Endothelial cell of umbilical vein (primary cell): ENCODE measurements around the gene DNTT. TPM values are rescaled to one million over a fixed set of nuclear protein-coding genes. Genes with fewer than 3 reads are reported as not detected.

Experiments
- BruUV-seq: library from RNA; stranded (reverse); fragments of 400-500 nt; replicated peaks from 2 replicates; lab custom pipeline; 2021; lab: Mats Ljungman, UMichigan
- CTCF ChIA-PET: fragments of 300-600, 350-600 bp; sonication (Branson Sonifier 250); formaldehyde crosslinking; loops from one replicate; lab custom pipeline; 2021; ENCODE audit warnings: antibody characterized with exemption, inconsistent platforms; lab: Charles Lee
- POLR2A ChIA-PET: fragments of 300-600, 350-600 bp; sonication (Branson Sonifier 250); formaldehyde crosslinking; loops from one replicate; lab custom pipeline; 2021; ENCODE audit warnings: antibody characterized with exemption, inconsistent platforms; lab: Charles Lee
- DNase-seq: peaks from one replicate; pipeline ENCODE4 v3.0.0-alpha.2; 2011; ENCODE audit warnings: low read depth, low spot score
- FAIRE-seq: peaks from 2 replicates; lab custom pipeline; 2011; peaks lifted over from hg19 to GRCh38; lab: Jason Lieb, UNC
- H2AFZ ChIP-seq: 2 replicates; pipeline ENCODE4 v1.6.0; 2012; ENCODE audit warnings: low read depth, low read length, control low read depth, inconsistent platforms
- H3K27ac ChIP-seq: 2 replicates; pipeline ENCODE4 v1.5.1; 2011; ENCODE audit warnings: low read depth, mild to moderate bottlenecking, control low read depth, low read length, moderate library complexity; ENCODE audit not compliant: insufficient read depth
- H3K27me3 ChIP-seq, 2 experiments: 2 replicates each; pipeline versions ENCODE4 v1.6.0 to v1.6.1; 2011; ENCODE audit warnings: low read length in 2 of 2, mixed read lengths in 1 of 2; ENCODE audit not compliant: control insufficient read depth in 2 of 2, insufficient read depth in 2 of 2
- H3K36me3 ChIP-seq, 2 experiments: 2 replicates in 1 of 2; 3 replicates in 1 of 2; pipeline ENCODE4 v1.5.1; 2011; ENCODE audit warnings: low read length in 2 of 2, mild to moderate bottlenecking in 1 of 2, moderate library complexity in 1 of 2; ENCODE audit not compliant: control insufficient read depth in 2 of 2, insufficient read depth in 2 of 2; ENCODE audit errors: extremely low read depth in 1 of 2
- H3K4me1 ChIP-seq: 3 replicates; pipeline ENCODE4 v1.5.1; 2011; ENCODE audit warnings: mild to moderate bottlenecking, low read length; ENCODE audit not compliant: control insufficient read depth, insufficient read depth; ENCODE audit errors: extremely low read depth
- H3K4me2 ChIP-seq: 2 replicates; pipeline ENCODE4 v1.6.1; 2011; ENCODE audit warnings: low read length, control low read depth, mixed read lengths; ENCODE audit not compliant: insufficient read depth
- H3K4me3 ChIP-seq, 3 experiments: fragments of 200-600 bp in 1 of 3; sonication (generic), shearing (Covaris generic) in 1 of 3; replicated peaks in 1 of 3; 2 replicates each; pipeline ENCODE4 v1.5.1; 2011 to 2016; ENCODE audit warnings: control low read depth in 3 of 3, low read length in 3 of 3, mild to moderate bottlenecking in 2 of 3, inconsistent platforms in 1 of 3, low read depth in 1 of 3, moderate library complexity in 1 of 3; ENCODE audit not compliant: insufficient read depth in 1 of 3
- H3K79me2 ChIP-seq: 2 replicates; pipeline ENCODE4 v1.6.0; 2012; ENCODE audit warnings: low read length, inconsistent platforms; ENCODE audit not compliant: control insufficient read depth, insufficient read depth
- H3K9ac ChIP-seq: replicated peaks from 2 replicates; pipeline ENCODE3; 2011; ENCODE audit warnings: low read length, control low read depth; ENCODE audit not compliant: insufficient read depth; ENCODE audit errors: extremely low read depth
- H3K9me1 ChIP-seq: replicated peaks from 3 replicates; pipeline ENCODE4 v1.6.0; 2011; ENCODE audit warnings: mild to moderate bottlenecking, low read length; ENCODE audit not compliant: control insufficient read depth, insufficient read depth; ENCODE audit errors: extremely low read depth
- H3K9me3 ChIP-seq: replicated peaks from 2 replicates; pipeline ENCODE4 v1.5.1; 2012; ENCODE audit warnings: low read length, inconsistent platforms; ENCODE audit not compliant: control insufficient read depth, insufficient read depth
- H4K20me1 ChIP-seq: replicated peaks from 2 replicates; pipeline ENCODE3; 2011; ENCODE audit warnings: mild to moderate bottlenecking, low read length; ENCODE audit not compliant: control insufficient read depth, insufficient read depth; ENCODE audit errors: extremely low read depth
- EZH2 ChIP-seq: IDR thresholded peaks from 2 replicates; pipeline ENCODE4 v1.6.1; 2012; ENCODE audit warnings: borderline replicate concordance, low read depth, mild to moderate bottlenecking, moderate library complexity, low read length, inconsistent platforms; ENCODE audit not compliant: severe bottlenecking
- FOS ChIP-seq: IDR thresholded peaks from 2 replicates; pipeline ENCODE4 v1.6.1; 2011; ENCODE audit warnings: mild to moderate bottlenecking, low read length, moderate library complexity, borderline replicate concordance; ENCODE audit not compliant: insufficient read depth
- GATA2 ChIP-seq: IDR thresholded peaks from 2 replicates; pipeline ENCODE4 v1.7.0; 2011; ENCODE audit warnings: low read depth, mild to moderate bottlenecking, moderate library complexity, mixed read lengths, low read length; ENCODE audit not compliant: insufficient read length, insufficient read depth
- JUN ChIP-seq: IDR thresholded peaks from 2 replicates; pipeline ENCODE4 v1.6.1; 2011; ENCODE audit warnings: borderline replicate concordance, low read depth; ENCODE audit not compliant: insufficient read length, insufficient read depth
- MYC ChIP-seq: IDR thresholded peaks from one replicate; pipeline ENCODE4 v1.6.1; 2011; ENCODE audit warnings: mild to moderate bottlenecking, low read depth, low read length
- POLR2A ChIP-seq: IDR thresholded peaks from 2 replicates; pipeline ENCODE4 v1.6.1; 2012; ENCODE audit warnings: low read depth, mild to moderate bottlenecking, control low read depth, low read length
- POLR2AphosphoS5 ChIP-seq: IDR thresholded peaks from 2 replicates; pipeline ENCODE4 v1.6.1; 2012; ENCODE audit warnings: low read depth, mild to moderate bottlenecking, control low read depth, low read length, moderate library complexity; ENCODE audit not compliant: insufficient read depth
- dilution Hi-C: fragments of 300-500 bp; cut with MboI; formaldehyde crosslinking; loops from one replicate; pipeline ENCODE4 v1.15.0; 2019; ENCODE audit warnings: low sequenced_read_pairs; ENCODE audit not compliant: extremely low pct_ligation_motif_present
- intact Hi-C: fragments of 100-400 bp; cut with micrococcal nuclease; formaldehyde crosslinking; loops from one replicate; pipeline ENCODE4 v1.10.0; 2022
- polyA plus RNA-seq, 4 experiments: library from polyadenylated mRNA; depleted of rRNA in 3 of 4; stranded (reverse) in 3 of 4; unstranded in 1 of 4; fragments of >200 nt; gene quantifications; 2 replicates each; pipeline versions ENCODE4 v1.2.1 to v1.2.3, GENCODE V29; 2011 to 2012; ENCODE audit warnings: missing spikeins in 1 of 4
- total RNA-seq: library from RNA; stranded (reverse); gene quantifications from 2 replicates; pipeline ENCODE4 v1.2.3, GENCODE V29; 2021
- TF ChIP-seq, protein P1 (sequence below): IDR thresholded peaks from 2 replicates; pipeline ENCODE4 v1.6.1; 2011; ENCODE audit not compliant: insufficient read depth, insufficient read length
- TF ChIP-seq, protein P2 (sequence below), 2 donors: IDR thresholded peaks; 1 replicate in 1 of 2; 2 replicates in 1 of 2; pipeline ENCODE4 v1.5.1; 2011; ENCODE audit warnings: low read length in 2 of 2, mild to moderate bottlenecking in 2 of 2, moderate library complexity in 2 of 2, control low read depth in 1 of 2, inconsistent platforms in 1 of 2, low read depth in 1 of 2; ENCODE audit not compliant: insufficient read depth in 1 of 2; ENCODE audit errors: extremely low read depth in 1 of 2

The DNTT gene
- total and polyA plus RNA-seq, 2 donors (not counting 3 experiments of a cell fraction or from before 2014, with no cell fraction given), result not detected

DNA sequence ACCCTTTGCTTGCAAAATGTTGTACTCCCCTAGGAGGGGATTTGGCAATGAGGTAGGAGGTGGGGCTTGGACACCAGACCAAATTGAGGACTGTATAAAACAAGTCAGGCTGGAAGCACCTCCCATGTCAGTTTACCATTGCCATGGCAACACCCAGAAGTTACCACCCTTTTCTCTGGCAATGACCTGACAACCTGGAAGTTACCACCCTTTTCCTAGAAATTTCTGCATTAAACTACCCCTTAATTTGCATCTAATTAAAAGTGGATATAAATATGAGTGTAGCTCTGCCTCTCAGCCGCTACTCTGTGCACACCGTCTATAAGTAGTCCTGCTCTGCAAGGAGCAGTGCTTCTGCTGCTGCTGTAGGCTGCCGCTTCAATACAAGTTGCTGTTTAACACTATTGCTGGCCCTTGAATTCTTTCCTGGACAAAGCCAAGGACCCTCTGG, 25.0 kb upstream of the DNTT start:
- BruUV-seq, result no TSS peak
- Histone ChIP-seq H3K9me1 (no peaks in the 10 kb centered on the region), H4K20me1 (no peaks in the 10 kb centered on the region), H3K9ac (no peak overlapping the region), H3K27ac (no peak overlapping the region), H3K4me1 (no peaks in the 10 kb centered on the region), H3K79me2 (no peaks in the 10 kb centered on the region), H3K9me3 (no peaks in the 10 kb centered on the region), H3K4me3 (no peak overlapping the region), H3K4me2 (no peak overlapping the region), H3K36me3 (no peaks in the 10 kb centered on the region), H3K27me3 (no peaks in the 10 kb centered on the region), H2AFZ (no peak overlapping the region)
- DNase-seq (no peak), FAIRE-seq (no peak)
- no peak for TF ChIP-seq JUN
- no peak for TF ChIP-seq EZH2
- no peak for TF ChIP-seq GATA2
- TF ChIP-seq POLR2AphosphoS5, result no peak
- TF ChIP-seq, protein P1, sequence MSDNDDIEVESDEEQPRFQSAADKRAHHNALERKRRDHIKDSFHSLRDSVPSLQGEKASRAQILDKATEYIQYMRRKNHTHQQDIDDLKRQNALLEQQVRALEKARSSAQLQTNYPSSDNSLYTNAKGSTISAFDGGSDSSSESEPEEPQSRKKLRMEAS, result no peak
- TF ChIP-seq, protein P2, sequence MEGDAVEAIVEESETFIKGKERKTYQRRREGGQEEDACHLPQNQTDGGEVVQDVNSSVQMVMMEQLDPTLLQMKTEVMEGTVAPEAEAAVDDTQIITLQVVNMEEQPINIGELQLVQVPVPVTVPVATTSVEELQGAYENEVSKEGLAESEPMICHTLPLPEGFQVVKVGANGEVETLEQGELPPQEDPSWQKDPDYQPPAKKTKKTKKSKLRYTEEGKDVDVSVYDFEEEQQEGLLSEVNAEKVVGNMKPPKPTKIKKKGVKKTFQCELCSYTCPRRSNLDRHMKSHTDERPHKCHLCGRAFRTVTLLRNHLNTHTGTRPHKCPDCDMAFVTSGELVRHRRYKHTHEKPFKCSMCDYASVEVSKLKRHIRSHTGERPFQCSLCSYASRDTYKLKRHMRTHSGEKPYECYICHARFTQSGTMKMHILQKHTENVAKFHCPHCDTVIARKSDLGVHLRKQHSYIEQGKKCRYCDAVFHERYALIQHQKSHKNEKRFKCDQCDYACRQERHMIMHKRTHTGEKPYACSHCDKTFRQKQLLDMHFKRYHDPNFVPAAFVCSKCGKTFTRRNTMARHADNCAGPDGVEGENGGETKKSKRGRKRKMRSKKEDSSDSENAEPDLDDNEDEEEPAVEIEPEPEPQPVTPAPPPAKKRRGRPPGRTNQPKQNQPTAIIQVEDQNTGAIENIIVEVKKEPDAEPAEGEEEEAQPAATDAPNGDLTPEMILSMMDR (IDR thresholded peaks at IDR 0.05; ENCODE audit: extremely low read depth in 1 of 2, insufficient read depth in 1 of 2, low read depth in 1 of 2, low read length in 2 of 2), result no peak
- TF ChIP-seq MYC, result no peak
- no peak for TF ChIP-seq FOS
- TF ChIP-seq POLR2A, result no peak
- ChIA-PET POLR2A (no interaction called here), CTCF (no interaction called here)
- intact Hi-C loops, result no loop called here
- dilution Hi-C loops, result no loop called here
